Liver (tissue), 3 donors: ENCODE data around the gene FAM131C.

ENCODE experiments used
- CTCF ChIP-seq: fragments of 150-350 bp; IDR thresholded peaks from 2 replicates; pipeline ENCODE4 v1.5.1; 2017; ENCODE audit warnings: improper control_type of control experiment, low read depth, low read length; ENCODE audit not compliant: missing input control
- EGR1 ChIP-seq, 2 donors: IDR thresholded peaks; 2 replicates each; pipeline ENCODE4 v1.6.1; 2016 to 2018; ENCODE audit warnings: antibody characterized with exemption in 2 of 2, low read depth in 2 of 2
- RAD21 ChIP-seq, 2 donors: IDR thresholded peaks; 2 replicates each; pipeline ENCODE4 v1.6.1; 2016; ENCODE audit warnings: antibody characterized with exemption in 2 of 2, mild to moderate bottlenecking in 2 of 2
- REST ChIP-seq: IDR thresholded peaks from 2 replicates; pipeline ENCODE4 v1.6.1; 2016; ENCODE audit warnings: antibody characterized with exemption, mild to moderate bottlenecking
- SP1 ChIP-seq: IDR thresholded peaks from 2 replicates; pipeline ENCODE4 v1.6.1; 2018; ENCODE audit warnings: antibody characterized with exemption, mild to moderate bottlenecking
- TAF1 ChIP-seq: conservative IDR thresholded peaks from 2 replicates; pipeline ENCODE4 v1.6.1; 2016; ENCODE audit warnings: antibody characterized with exemption, mild to moderate bottlenecking
- YY1 ChIP-seq: IDR thresholded peaks from 2 replicates; pipeline ENCODE4 v1.6.1; 2016; ENCODE audit warnings: antibody characterized with exemption, mild to moderate bottlenecking
- ZBTB33 ChIP-seq: IDR thresholded peaks from 2 replicates; pipeline ENCODE4 v1.6.1; 2016; ENCODE audit warnings: antibody characterized with exemption
- donor health status: healthy.
- donor health status: healthy.

- no peak for TF ChIP-seq EGR1 (IDR thresholded peaks at IDR 0.05; ENCODE audit: low read depth in 2 of 2)
- TF ChIP-seq ZBTB33 = no peak
- TF ChIP-seq CTCF = peak; percentile 92
- TF ChIP-seq YY1 = no peak
- TF ChIP-seq REST = no peak
- no peak for TF ChIP-seq TAF1
- peak; percentile 88 to 91 for TF ChIP-seq RAD21 (IDR thresholded peaks at IDR 0.05)
- TF ChIP-seq SP1 = no peak
These were observed 17.6 kb downstream of the FAM131C start for GRCh38 chr1:16055613-16056520.
